PC-3 (cell line): ENCODE measurements around the gene MAST4.

ENCODE experiments used
- EZH2 ChIP-seq: fragments of 300-600 bp; sonication (generic); IDR thresholded peaks from one replicate; pipeline ENCODE4 v1.6.1; 2017; ENCODE audit warnings: antibody characterized with exemption, mild to moderate bottlenecking, low read length; ENCODE audit not compliant: unreplicated experiment
- EZH2phosphoT487 ChIP-seq: fragments of 300-600 bp; sonication (generic); IDR thresholded peaks from 2 replicates; pipeline ENCODE4 v1.6.1; 2018; ENCODE audit warnings: mild to moderate bottlenecking, antibody characterized with exemption, low read length, borderline replicate concordance
- TF ChIP-seq, protein P1 (sequence below): fragments of 300-600 bp; sonication (generic); conservative IDR thresholded peaks from 2 replicates; pipeline ENCODE4 v1.5.1; 2017; ENCODE audit warnings: antibody characterized with exemption, low read depth, mild to moderate bottlenecking, low read length

DNA sequence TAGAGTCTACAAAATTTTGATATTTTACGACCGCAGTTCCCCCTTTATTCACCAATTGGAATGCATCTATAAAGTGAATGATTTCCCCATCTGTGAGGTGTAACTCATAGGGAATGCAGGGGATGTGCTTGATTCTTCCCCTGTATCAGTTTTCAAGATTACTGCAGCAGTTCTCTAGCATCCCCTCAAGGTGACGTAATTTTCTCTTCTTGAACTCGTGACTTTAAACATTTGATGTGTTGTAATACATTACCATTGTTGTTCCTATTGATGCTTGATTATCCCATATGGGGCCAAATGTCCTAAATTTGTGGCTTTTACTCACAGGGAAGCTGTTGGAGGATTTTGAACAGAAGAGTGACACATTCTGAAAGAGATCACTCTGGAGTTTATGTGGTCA lies 360.2 kb downstream of the MAST4 start:
- TF ChIP-seq, protein P1, sequence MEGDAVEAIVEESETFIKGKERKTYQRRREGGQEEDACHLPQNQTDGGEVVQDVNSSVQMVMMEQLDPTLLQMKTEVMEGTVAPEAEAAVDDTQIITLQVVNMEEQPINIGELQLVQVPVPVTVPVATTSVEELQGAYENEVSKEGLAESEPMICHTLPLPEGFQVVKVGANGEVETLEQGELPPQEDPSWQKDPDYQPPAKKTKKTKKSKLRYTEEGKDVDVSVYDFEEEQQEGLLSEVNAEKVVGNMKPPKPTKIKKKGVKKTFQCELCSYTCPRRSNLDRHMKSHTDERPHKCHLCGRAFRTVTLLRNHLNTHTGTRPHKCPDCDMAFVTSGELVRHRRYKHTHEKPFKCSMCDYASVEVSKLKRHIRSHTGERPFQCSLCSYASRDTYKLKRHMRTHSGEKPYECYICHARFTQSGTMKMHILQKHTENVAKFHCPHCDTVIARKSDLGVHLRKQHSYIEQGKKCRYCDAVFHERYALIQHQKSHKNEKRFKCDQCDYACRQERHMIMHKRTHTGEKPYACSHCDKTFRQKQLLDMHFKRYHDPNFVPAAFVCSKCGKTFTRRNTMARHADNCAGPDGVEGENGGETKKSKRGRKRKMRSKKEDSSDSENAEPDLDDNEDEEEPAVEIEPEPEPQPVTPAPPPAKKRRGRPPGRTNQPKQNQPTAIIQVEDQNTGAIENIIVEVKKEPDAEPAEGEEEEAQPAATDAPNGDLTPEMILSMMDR = no peak
- TF ChIP-seq EZH2 (no peak), EZH2phosphoT487 (no peak)
